Measurements from ENCODE around the gene STEAP1.

Gene STEAP1

DNA sequence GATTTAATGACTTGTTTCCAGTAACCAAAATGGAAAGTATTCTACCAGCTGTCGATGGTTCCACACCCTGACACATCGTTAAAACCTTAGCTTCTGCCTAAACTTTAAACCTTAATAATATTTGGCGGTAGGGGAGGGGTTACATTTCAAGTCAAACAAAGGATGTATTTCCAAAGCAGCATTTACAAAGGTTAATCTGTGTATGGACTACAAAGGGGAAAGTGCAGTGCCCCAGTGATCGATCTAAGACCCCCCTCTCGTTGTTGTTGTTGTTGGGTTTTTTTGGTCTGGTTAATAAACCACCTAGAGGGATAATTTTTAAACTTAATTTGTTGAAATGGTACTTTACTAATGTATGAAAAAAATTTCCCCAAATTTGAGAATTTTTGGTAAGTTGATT lies 56.2 kb downstream of the STEAP1 start:
- TF ChIP-seq, protein P1, sequence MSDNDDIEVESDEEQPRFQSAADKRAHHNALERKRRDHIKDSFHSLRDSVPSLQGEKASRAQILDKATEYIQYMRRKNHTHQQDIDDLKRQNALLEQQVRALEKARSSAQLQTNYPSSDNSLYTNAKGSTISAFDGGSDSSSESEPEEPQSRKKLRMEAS (IDR thresholded peaks at IDR 0.05; ENCODE audit: low read depth, low read length): no peak
- TF ChIP-seq, protein P2, sequence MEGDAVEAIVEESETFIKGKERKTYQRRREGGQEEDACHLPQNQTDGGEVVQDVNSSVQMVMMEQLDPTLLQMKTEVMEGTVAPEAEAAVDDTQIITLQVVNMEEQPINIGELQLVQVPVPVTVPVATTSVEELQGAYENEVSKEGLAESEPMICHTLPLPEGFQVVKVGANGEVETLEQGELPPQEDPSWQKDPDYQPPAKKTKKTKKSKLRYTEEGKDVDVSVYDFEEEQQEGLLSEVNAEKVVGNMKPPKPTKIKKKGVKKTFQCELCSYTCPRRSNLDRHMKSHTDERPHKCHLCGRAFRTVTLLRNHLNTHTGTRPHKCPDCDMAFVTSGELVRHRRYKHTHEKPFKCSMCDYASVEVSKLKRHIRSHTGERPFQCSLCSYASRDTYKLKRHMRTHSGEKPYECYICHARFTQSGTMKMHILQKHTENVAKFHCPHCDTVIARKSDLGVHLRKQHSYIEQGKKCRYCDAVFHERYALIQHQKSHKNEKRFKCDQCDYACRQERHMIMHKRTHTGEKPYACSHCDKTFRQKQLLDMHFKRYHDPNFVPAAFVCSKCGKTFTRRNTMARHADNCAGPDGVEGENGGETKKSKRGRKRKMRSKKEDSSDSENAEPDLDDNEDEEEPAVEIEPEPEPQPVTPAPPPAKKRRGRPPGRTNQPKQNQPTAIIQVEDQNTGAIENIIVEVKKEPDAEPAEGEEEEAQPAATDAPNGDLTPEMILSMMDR (IDR thresholded peaks at IDR 0.05; ENCODE audit: low read depth, low read length): no peak
- no peak overlapping the region for H3K4me3 ChIP-seq (ENCODE audit: low read depth, low read length)
- no peak for DNase-seq (ENCODE audit: low read depth)

DNA sequence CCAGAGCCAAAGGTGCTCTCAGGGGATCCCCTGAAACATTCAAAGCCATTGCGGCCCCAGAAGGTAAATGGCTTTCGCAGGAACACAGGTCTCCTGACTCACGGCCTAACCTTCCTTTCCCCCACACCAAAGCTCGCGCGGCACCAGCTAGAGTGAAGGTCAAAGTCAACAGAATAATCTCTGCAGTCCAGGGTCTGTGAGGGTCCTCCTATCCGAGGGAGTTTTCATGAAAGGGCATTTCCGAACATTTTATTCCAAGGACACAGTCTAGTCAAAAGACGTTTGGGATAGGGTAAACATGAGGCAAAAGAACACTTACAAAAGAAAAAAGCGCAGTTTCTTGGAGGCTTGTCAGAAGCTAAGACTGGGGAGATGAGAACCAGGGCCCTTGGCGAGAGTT lies 56.7 kb downstream of the STEAP1 start:
- no peak for TF ChIP-seq MYC (IDR thresholded peaks at IDR 0.05; ENCODE audit: low read depth, low read length)
- no peak for TF ChIP-seq POLR2A (IDR thresholded peaks at IDR 0.05; ENCODE audit: extremely low read depth, insufficient read length)
- H3K4me3 ChIP-seq (ENCODE audit: low read depth, low read length): no peak overlapping the region
- DNase-seq (ENCODE audit: low read depth): no peak

DNA sequence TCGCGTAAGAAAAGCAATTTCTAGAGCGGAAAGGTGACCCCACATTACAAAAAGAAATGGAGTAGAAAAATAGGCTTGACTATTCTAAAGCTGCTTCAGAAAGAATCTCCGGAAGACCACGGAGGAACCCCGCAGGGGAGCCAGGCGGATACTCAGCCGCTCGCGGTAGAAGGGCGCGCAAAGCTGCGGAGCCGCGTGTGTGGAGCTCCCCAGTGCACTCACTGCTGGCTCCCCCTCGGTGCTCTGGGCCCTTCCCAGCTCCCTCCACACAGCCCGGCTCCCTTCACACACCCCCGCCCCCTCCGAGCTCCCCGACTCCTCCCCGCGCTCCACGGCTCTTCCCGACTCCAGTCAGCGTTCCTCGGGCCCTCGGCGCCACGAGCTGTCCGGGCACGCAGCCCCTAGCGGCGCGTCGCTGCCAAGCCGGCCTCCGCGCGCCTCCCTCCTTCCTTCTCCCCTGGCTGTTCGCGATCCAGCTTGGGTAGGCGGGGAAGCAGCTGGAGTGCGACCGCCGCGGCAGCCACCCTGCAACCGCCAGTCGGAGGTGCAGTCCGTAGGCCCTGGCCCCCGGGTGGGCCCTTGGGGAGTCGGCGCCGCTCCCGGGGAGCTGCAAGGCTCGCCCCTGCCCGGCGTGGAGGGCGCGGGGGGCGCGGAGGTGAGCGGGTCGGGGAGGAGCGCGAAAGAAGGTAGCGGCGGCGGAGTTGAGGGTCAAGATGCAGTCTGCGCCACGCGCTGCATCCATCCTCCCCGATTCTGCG lies 57.3 kb downstream of the STEAP1 start, which contains the start of gene STEAP2:
TSS of gene STEAP2 (plus strand) at position 350 of the 758 bp plus-strand sequence. CDS start 13,343 bp downstream, outside the sequence.
- peak; percentile 15 for DNase-seq (ENCODE audit: low read depth)
- TF ChIP-seq, protein P2 (IDR thresholded peaks at IDR 0.05; ENCODE audit: low read depth, low read length): peak; percentile 4
- TF ChIP-seq POLR2A (IDR thresholded peaks at IDR 0.05; ENCODE audit: extremely low read depth, insufficient read length) (no peak), MYC (IDR thresholded peaks at IDR 0.05; ENCODE audit: low read depth, low read length) (no peak)
- TF ChIP-seq, protein P1 (IDR thresholded peaks at IDR 0.05; ENCODE audit: low read depth, low read length): no peak
- H3K4me3 ChIP-seq (ENCODE audit: low read depth, low read length): no peak within 1 kb of the TSS

GRCh38 chr7:90212149-90212495 lies 57.9 kb downstream of the STEAP1 start:
- TF ChIP-seq, protein P1 (IDR thresholded peaks at IDR 0.05; ENCODE audit: low read depth, low read length): no peak
- TF ChIP-seq, protein P2 (IDR thresholded peaks at IDR 0.05; ENCODE audit: low read depth, low read length): no peak
- TF ChIP-seq POLR2A (IDR thresholded peaks at IDR 0.05; ENCODE audit: extremely low read depth, insufficient read length) (no peak), MYC (IDR thresholded peaks at IDR 0.05; ENCODE audit: low read depth, low read length) (no peak)
- H3K4me3 ChIP-seq (ENCODE audit: low read depth, low read length): no peak overlapping the region
- no peak for DNase-seq (ENCODE audit: low read depth)

GRCh38 chr7:90213521-90213920 lies 59.3 kb downstream of the STEAP1 start:
- DNase-seq (ENCODE audit: low read depth): no peak
- no peak overlapping the region for H3K4me3 ChIP-seq (ENCODE audit: low read depth, low read length)
- TF ChIP-seq MYC (IDR thresholded peaks at IDR 0.05; ENCODE audit: low read depth, low read length): no peak
- TF ChIP-seq, protein P2 (IDR thresholded peaks at IDR 0.05; ENCODE audit: low read depth, low read length): no peak
- TF ChIP-seq, protein P1 (IDR thresholded peaks at IDR 0.05; ENCODE audit: low read depth, low read length): no peak
- no peak for TF ChIP-seq POLR2A (IDR thresholded peaks at IDR 0.05; ENCODE audit: extremely low read depth, insufficient read length)
